ENCODE measurements around the gene PHGDH.

GRCh38 chr1:119680723-119681122, 31.0 kb upstream of the PHGDH start:
- no peak for TF ChIP-seq CTCF (IDR thresholded peaks at IDR 0.05; ENCODE audit: insufficient read depth, low read depth, low read length)
- no peak for TF ChIP-seq EZH2 (IDR thresholded peaks at IDR 0.05; ENCODE audit: insufficient read depth, low read length)

Data from astrocyte (in vitro differentiated cells and primary cell).